Measurements from ENCODE around the gene OTP.

- TF ChIP-seq CTCF (IDR thresholded peaks at IDR 0.05) (no peak), POLR2AphosphoS5 (IDR thresholded peaks at IDR 0.05) (no peak), EP300 (IDR thresholded peaks at IDR 0.05) (no peak)
Observed at GRCh38 chr5:77628840-77629508, 9.5 kb downstream of the OTP start.

Measured in suprapubic skin (tissue), 4 donors.